GM19455 (cell line): ENCODE data around the gene SLC39A11.
"Not testable (repeated sequence)": the region's sequence is repeated elsewhere in the genome, so short reads cannot be mapped to it uniquely, and the experiment has no call there.

Experiments
- ATAC-seq: cut with Tn5 transposase; IDR thresholded peaks from one replicate; pipeline ENCODE4 v1.9.1; 2021; ENCODE audit not compliant: unreplicated experiment

Gene SLC39A11

DNA sequence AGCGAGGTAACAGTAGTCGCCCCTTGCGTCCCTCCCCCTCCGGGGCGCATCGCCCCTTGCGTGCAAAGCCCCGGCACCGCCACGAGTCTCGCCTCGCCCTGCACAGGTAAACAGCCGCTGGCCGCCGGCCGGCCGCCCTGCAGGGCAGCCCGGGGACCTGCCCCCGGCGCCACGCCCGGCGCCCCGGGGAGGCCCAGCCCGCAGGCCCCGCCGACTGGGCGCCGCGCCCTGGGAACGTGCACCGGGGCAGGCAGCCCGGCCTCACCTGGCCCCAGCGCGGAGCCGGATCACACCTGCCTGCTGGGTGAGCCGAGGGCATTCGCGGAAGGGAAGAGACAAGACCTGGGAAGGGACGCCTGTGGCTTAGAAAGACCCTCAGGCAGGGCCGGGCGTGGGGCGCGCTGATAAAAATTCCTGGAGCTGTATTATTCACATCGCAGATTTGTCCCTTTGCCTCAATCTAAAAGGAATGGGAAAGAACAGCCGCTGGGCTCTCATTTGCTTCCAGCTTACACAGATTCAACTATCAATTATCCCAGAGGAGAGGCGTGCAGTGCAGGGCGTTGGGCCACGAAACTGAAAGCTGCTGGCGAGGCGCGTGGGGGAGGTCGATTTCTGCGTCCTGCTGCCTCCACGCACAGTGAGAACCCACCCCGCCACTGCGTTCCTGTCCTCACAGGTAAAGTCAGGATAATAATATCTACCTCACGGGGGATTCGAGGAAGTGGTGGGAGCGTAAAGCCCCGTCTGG lies 451.9 kb downstream of the SLC39A11 start:
- ATAC-seq: no peak

- no peak for ATAC-seq
Measured at GRCh38 chr17:72639711-72640110, 452.8 kb downstream of the SLC39A11 start.

- not testable (repeated sequence) for ATAC-seq
Measured at GRCh38 chr17:72638932-72639331, 453.6 kb downstream of the SLC39A11 start.

GRCh38 chr17:72635034-72635635 lies 457.4 kb downstream of the SLC39A11 start:
- no peak for ATAC-seq

DNA sequence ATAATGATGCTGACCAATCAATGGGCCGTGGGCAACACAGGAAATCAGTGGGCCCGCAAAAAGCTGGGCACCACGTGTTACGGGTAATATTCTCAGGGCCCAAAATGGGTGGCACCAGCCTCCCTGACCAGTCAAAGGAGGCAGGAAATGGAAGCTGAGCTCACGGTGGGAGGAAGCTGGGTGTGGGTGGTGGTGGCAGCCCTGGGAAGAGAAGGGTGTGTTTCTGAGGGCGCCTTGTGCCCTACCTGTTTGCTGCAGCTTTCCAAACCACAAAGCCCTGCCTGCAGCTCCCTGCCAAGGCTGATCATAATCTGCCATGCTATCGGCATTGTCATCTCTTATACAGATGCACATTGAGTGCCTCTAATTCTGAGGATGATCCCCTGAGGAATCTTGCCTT lies 457.9 kb downstream of the SLC39A11 start:
- ATAC-seq: no peak

GRCh38 chr17:72631949-72632684 lies 460.4 kb downstream of the SLC39A11 start:
- no peak for ATAC-seq

GRCh38 chr17:72631568-72631948 lies 460.9 kb downstream of the SLC39A11 start:
- no peak for ATAC-seq

DNA sequence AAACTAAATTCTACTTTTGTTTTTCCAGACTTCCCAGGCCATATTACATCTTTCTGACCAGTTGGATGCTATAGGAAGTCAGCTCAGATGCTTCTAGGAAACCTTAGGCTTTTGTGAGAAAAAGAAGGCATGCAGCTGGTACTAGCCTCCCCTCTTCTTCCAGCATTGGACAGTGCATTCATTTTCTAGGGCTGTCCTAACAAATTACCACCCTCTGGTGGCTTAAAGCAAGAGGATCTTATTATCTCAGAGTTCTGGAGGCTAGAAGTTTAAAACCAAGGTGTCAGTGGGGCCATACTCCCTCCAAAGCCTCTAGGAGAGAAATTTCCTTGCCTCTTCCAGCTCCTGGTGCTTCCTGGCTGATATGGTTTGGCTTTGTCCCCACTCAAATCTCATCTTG lies 467.8 kb downstream of the SLC39A11 start:
- ATAC-seq: no peak

DNA sequence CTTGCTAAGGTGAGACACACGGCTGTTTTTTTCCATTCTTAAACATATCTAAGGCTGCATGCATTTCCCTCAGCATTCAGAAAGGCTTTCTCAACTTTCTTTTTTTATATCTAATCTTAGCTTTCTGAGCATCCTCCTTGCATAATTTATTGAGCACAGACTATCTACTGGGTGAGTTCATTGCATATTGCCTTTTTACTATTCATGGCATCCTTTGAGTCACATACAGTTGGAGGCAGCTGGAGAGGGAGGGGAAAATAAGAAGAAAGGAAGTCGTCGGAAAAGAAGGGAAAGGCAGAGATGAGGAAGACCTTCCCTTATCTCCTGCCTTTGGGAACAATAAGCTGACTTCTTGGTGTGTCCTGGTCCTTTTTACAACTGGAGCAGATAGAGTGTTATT lies 468.3 kb downstream of the SLC39A11 start:
- no peak for ATAC-seq

GRCh38 chr17:72622661-72623433 lies 469.6 kb downstream of the SLC39A11 start:
- ATAC-seq: no peak

DNA sequence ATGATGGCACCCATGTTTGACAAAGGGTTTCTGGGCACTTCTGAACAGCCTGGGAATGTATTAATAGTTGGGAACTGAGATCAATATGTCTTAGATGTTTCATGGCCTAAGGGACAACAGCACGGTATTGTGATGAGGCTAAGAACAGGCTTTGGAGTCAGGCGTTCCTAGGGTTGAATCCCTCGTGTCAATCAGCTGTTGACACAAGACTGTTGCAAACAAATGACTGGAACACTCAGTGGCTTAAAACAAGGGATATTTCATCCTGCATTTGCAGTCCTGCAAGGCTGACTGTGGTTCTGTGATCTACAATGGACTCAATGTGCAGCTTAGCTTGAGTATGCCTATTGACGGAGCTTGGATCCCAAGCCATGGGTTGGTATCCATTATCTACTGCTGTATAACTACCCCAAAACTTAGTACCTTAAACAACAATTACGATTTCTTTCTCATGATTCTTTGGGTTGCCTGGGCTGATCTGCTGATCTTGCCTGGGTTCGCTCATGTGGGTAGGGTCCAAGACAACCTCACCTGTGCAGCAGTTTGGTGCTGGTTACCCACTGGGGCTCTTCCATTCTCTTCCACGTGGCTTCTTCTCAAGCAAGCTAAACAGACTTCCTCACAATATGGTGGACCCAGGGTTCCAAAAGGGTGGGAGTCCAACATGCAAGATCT lies 472.4 kb downstream of the SLC39A11 start:
- no peak for ATAC-seq

GRCh38 chr17:72618001-72618509 lies 474.4 kb downstream of the SLC39A11 start:
- no peak for ATAC-seq

- no peak for ATAC-seq
Measured at GRCh38 chr17:72617557-72617956, 474.9 kb downstream of the SLC39A11 start.

GRCh38 chr17:72616447-72616846 lies 476.0 kb downstream of the SLC39A11 start:
- ATAC-seq: no peak

DNA sequence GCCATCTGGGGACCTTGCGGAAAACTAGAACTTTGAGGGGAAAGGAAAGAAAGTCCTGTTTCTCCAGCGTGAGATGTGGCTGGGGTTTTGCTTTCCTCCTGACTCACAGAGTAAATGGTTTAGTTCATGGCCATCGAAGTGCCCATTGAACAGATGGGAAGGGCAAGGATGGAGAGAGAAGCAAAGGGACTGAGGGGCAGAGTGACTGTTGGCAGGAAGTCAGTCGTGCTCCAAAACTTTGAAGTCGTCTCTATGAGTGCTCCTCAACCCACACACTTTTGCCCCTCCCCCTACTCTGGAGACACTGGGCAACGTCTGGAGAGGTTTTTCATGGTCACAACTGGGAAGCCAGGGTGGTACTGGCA lies 476.9 kb downstream of the SLC39A11 start:
- no peak for ATAC-seq

DNA sequence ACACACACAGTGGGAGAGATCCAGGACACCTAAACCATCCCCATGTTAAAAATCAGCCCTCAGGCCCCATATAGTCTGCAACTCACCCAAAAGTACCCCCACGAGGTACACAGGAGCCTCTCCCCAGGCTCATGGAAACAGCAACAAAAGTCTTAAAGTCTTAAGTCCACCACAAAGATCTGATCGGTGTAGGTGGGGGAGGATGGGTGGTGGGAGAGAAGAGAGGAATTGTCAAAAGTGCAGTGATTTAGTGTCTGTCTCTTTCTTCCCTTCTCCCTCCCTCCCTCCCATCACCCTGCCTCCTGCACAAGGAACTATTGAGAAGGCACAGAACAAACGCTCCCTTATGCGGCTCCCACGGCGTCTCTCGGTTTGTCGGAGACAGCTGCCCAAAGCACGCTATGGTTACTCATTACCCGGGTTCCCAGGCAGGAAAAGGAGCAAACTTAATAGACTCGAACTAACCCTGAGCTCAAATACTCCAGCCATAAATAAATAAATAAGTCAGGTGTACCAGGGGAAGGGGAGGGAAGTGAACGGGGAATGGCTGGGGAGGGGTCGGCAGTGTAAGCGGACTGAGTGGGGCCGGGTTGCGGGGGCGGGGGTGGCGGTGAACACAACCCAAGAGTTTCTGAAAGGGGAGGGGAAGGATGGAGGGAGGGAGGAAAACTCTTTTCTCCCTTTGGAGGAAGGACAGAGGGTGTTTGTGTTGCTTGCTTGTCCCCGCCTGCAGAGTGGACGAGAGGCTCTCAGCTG lies 477.4 kb downstream of the SLC39A11 start:
- no peak for ATAC-seq

DNA sequence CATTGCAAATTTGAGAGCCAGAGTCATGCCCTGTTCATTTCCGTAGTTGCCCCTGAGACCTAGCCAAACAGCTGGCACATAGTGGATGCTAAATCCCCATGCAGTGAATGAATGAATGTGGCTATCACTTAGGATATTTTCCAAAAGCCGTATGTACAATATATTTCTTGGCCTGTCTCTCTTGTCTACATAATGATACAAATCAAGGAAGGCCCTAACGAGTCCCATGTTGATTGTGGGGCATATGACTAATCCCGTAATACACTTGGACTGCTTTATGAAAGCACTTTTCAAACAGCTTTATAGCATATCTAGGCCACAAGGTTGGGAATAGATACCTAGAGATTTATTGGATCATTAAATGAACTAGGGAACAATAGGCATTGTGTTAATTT lies 478.0 kb downstream of the SLC39A11 start:
- no peak for ATAC-seq

GRCh38 chr17:72613806-72614292 lies 478.6 kb downstream of the SLC39A11 start:
- ATAC-seq: no peak

- ATAC-seq: no peak
Measured at GRCh38 chr17:72613396-72613795, 479.1 kb downstream of the SLC39A11 start.

GRCh38 chr17:72611172-72611571 lies 481.3 kb downstream of the SLC39A11 start:
- ATAC-seq: no peak
